Putamen (tissue), 1 donor: ENCODE results near the gene ITGB2.

Experiments used
- DNase-seq: peaks from one replicate; pipeline ENCODE4 v3.0.0-alpha.2; 2016; ENCODE audit warnings: low spot score

ITGB2 gene

GRCh38 chr21:44897326-44898010 is 23.2 kb downstream of the ITGB2 start:
- DNase-seq: no peak

GRCh38 chr21:44896561-44897286 is 24.0 kb downstream of the ITGB2 start:
- no peak for DNase-seq

GRCh38 chr21:44895859-44896258 is 24.8 kb downstream of the ITGB2 start:
- no peak for DNase-seq

GRCh38 chr21:44894687-44895302 is 25.9 kb downstream of the ITGB2 start:
- DNase-seq: no peak

GRCh38 chr21:44893948-44894656 is 26.6 kb downstream of the ITGB2 start:
- DNase-seq: no peak

- DNase-seq: no peak
Observed at GRCh38 chr21:44893278-44893556, 27.5 kb downstream of the ITGB2 start.

GRCh38 chr21:44892536-44893277 is 28.0 kb downstream of the ITGB2 start:
- no peak for DNase-seq

GRCh38 chr21:44892095-44892494 is 28.6 kb downstream of the ITGB2 start:
- DNase-seq: no peak

GRCh38 chr21:44891631-44892031 is 29.1 kb downstream of the ITGB2 start:
- no peak for DNase-seq

- DNase-seq: no peak
Observed at GRCh38 chr21:44890961-44891541, 29.6 kb downstream of the ITGB2 start.

GRCh38 chr21:44890338-44890931 is 30.3 kb downstream of the ITGB2 start:
- DNase-seq: no peak

- no peak for DNase-seq
Observed at GRCh38 chr21:44889625-44890337, 30.9 kb downstream of the ITGB2 start.

GRCh38 chr21:44888581-44889550 is 31.8 kb downstream of the ITGB2 start:
- DNase-seq: no peak

GRCh38 chr21:44887807-44888580 is 32.7 kb downstream of the ITGB2 start:
- DNase-seq: no peak

GRCh38 chr21:44887126-44887806 is 33.4 kb downstream of the ITGB2 start:
- no peak for DNase-seq

- DNase-seq: no peak
Observed at GRCh38 chr21:44886113-44887075, 34.3 kb downstream of the ITGB2 start.

GRCh38 chr21:44885615-44886014 is 35.1 kb downstream of the ITGB2 start:
- no peak for DNase-seq
